LNCaP clone FGC (cell line): ENCODE data around the gene SLC6A18.

ENCODE experiments used
- DNase-seq: peaks from one replicate; pipeline ENCODE4 v3.0.0-alpha.2; 2011; ENCODE audit warnings: low read depth
- H3K4me3 ChIP-seq: 2 replicates; pipeline ENCODE4 v1.5.1; 2011; ENCODE audit warnings: mild to moderate bottlenecking, low read depth, low read length, control low read depth
- TF ChIP-seq, protein P1 (sequence below): IDR thresholded peaks from 2 replicates; pipeline ENCODE4 v1.5.1; 2012; ENCODE audit warnings: mild to moderate bottlenecking; ENCODE audit not compliant: control insufficient read depth, insufficient read depth; ENCODE audit errors: extremely low read depth

SLC6A18 gene

GRCh38 chr5:1222147-1222546, 3.0 kb upstream of the SLC6A18 start:
- no peak for DNase-seq
- TF ChIP-seq, protein P1, sequence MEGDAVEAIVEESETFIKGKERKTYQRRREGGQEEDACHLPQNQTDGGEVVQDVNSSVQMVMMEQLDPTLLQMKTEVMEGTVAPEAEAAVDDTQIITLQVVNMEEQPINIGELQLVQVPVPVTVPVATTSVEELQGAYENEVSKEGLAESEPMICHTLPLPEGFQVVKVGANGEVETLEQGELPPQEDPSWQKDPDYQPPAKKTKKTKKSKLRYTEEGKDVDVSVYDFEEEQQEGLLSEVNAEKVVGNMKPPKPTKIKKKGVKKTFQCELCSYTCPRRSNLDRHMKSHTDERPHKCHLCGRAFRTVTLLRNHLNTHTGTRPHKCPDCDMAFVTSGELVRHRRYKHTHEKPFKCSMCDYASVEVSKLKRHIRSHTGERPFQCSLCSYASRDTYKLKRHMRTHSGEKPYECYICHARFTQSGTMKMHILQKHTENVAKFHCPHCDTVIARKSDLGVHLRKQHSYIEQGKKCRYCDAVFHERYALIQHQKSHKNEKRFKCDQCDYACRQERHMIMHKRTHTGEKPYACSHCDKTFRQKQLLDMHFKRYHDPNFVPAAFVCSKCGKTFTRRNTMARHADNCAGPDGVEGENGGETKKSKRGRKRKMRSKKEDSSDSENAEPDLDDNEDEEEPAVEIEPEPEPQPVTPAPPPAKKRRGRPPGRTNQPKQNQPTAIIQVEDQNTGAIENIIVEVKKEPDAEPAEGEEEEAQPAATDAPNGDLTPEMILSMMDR, result no peak
- no peak overlapping the region for H3K4me3 ChIP-seq

- DNase-seq, result no peak
- TF ChIP-seq, protein P1, result no peak
- no peak overlapping the region for H3K4me3 ChIP-seq
These were observed 2.4 kb upstream of the SLC6A18 start for GRCh38 chr5:1222621-1223277.

DNA sequence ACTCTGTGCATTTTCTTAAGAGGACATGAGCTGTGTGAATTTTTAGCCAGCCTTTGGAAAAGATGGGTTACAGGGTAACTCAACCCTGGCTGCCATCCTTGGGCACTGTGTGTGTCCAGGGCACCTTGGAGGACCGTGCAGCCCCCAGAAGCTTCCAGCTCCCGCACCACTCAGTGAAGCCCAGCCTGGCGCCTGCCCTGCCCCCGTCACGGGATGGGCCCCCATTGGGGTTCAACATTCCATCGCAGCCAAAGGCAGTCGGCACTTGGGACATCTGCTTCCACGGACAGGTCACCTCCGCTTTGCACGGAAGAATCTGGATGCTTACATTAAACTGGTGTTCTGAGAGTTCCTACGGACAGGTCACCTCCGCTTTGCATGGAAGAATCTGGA, 1.9 kb upstream of the SLC6A18 start:
- DNase-seq, result no peak
- TF ChIP-seq, protein P1, result no peak
- no peak overlapping the region for H3K4me3 ChIP-seq

DNA sequence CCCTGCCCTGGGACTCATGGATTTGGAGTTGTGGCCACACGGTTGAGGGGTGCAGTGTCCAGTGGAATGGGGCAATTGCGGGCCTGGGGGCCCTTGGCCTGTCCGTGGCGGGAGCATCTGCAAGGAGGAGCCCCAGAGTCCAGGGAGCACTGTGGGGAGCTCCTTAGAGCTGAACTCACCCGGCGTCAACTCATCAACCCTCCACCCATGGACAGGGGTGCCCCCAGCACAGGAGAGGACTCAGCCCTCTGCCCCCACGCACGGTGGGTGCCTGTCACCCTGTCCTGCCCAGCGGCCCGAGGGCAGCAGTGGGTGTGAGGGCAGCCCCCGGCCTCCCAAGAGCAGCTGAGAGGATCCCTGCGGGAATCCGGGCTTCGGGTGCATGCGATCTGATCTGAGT, 550 bp upstream of the SLC6A18 start:
- DNase-seq, result no peak
- TF ChIP-seq, protein P1, result no peak
- H3K4me3 ChIP-seq, result no peak overlapping the region

DNA sequence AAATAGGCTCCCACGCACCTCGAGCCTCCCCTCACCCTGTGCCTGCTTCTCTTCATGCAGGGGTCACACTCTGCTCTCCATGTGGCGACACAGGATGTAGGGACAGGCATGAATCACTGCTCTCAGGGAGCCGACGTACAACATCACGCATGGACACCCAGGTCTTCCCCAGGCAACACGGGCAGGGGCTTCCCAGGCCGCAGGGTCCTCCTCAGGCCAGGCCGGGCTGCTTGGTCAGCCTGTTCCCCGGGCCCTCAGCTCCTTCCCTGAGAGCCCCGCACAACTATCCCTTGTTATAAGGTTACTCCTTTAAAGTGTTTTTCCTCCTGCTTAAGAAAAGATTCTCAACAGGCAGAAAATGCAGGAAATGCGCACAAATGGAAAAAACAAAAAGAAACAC, 1.1 kb downstream of the SLC6A18 start:
- TF ChIP-seq, protein P1, result no peak
- H3K4me3 ChIP-seq, result no peak overlapping the region
- DNase-seq, result no peak

GRCh38 chr5:1226839-1227581, 1.8 kb downstream of the SLC6A18 start:
- TF ChIP-seq, protein P1, result no peak
- H3K4me3 ChIP-seq, result no peak overlapping the region
- no peak for DNase-seq
